Left ventricle myocardium superior (tissue), 1 donor: ENCODE measurements around the gene YPEL2. TPM values are rescaled to one million over a fixed set of nuclear protein-coding genes. Genes with fewer than 3 reads are reported as not detected.
A peak's percentile ranks its signal among the peaks of the same experiment; 100 is the strongest.

Experiments used
- ATAC-seq: fragments of 200-7000 bp; cut with Tn5 transposase; one replicate; pipeline ENCODE4 v1.9.1; 2020; ENCODE audit warnings: mild to moderate bottlenecking, moderate library complexity
- DNase-seq: peaks from one replicate; pipeline ENCODE4 v3.0.0-alpha.2; 2020
- intact Hi-C: fragments of 100-400 bp; cut with micrococcal nuclease; formaldehyde crosslinking; loops from one replicate; pipeline ENCODE4 v1.11.0; 2022
- total RNA-seq: library from RNA; stranded (reverse); fragmentation: NEBNext Ultra II Directional; extraction: Animal tissue kit (Norgen Biotek cat#: 25700); gene quantifications from one replicate; pipeline ENCODE4 v1.2.1, GENCODE V29; 2021
- donor health status: DM: no; HTN: yes; CAD: no; lungs with severe emphysema.

The YPEL2 gene
- total RNA-seq, 1 donor from 2014 or later, result 38.9 TPM

- intact Hi-C loops, result loop anchor here (5.0 kb wide), 1 partner anchor 37 kb away; the partner anchor contains the start of gene YPEL2
- ATAC-seq (peak; percentile 1), DNase-seq (no peak)
Observed at GRCh38 chr17:59369031-59369975, 37.8 kb downstream of the YPEL2 start.

- intact Hi-C loops, result no loop called here
- no peak for DNase-seq
- ATAC-seq, result peak; percentile 2
Observed at GRCh38 chr17:59370593-59371299, 39.3 kb downstream of the YPEL2 start.

GRCh38 chr17:59371416-59372100 lies 40.1 kb downstream of the YPEL2 start:
- peak; percentile 67 for DNase-seq
- ATAC-seq, result peak; percentile 53
- intact Hi-C loops, result no loop called here

- intact Hi-C loops, result no loop called here
- ATAC-seq, result peak; percentile 69
- no peak for DNase-seq
Observed at GRCh38 chr17:59372138-59372751, 40.8 kb downstream of the YPEL2 start.

GRCh38 chr17:59373882-59374495 lies 42.5 kb downstream of the YPEL2 start:
- ATAC-seq (peak; percentile 41), DNase-seq (no peak)
- intact Hi-C loops, result no loop called here

- DNase-seq, result no peak
- intact Hi-C loops, result no loop called here
- no peak for ATAC-seq
Observed at GRCh38 chr17:59374612-59375011, 43.2 kb downstream of the YPEL2 start.

- intact Hi-C loops, result no loop called here
- no peak for ATAC-seq
- no peak for DNase-seq
Observed at GRCh38 chr17:59375857-59376256, 44.4 kb downstream of the YPEL2 start.

GRCh38 chr17:59376506-59376905 lies 45.1 kb downstream of the YPEL2 start:
- intact Hi-C loops, result no loop called here

GRCh38 chr17:59377410-59377809 lies 46.0 kb downstream of the YPEL2 start:
- intact Hi-C loops, result no loop called here
- DNase-seq, result no peak
- no peak for ATAC-seq

More at GRCh38 chr17:59376506-59376905, 45.1 kb downstream of the YPEL2 start:
- no peak for DNase-seq
- ATAC-seq, result no peak

- intact Hi-C loops, result no loop called here
- DNase-seq (no peak), ATAC-seq (peak; percentile 14)
Observed at GRCh38 chr17:59378675-59379074, 47.2 kb downstream of the YPEL2 start.

GRCh38 chr17:59380474-59380873 lies 49.0 kb downstream of the YPEL2 start:
- intact Hi-C loops, result no loop called here
- ATAC-seq (no peak), DNase-seq (no peak)

GRCh38 chr17:59381716-59382570 lies 50.5 kb downstream of the YPEL2 start:
- intact Hi-C loops, result no loop called here
- ATAC-seq (peak; percentile 90), DNase-seq (peak; percentile 77)

GRCh38 chr17:59383893-59384292 lies 52.4 kb downstream of the YPEL2 start:
- ATAC-seq (no peak), DNase-seq (no peak)
- intact Hi-C loops, result no loop called here

GRCh38 chr17:59387351-59388068 lies 56.1 kb downstream of the YPEL2 start:
- no peak for DNase-seq
- intact Hi-C loops, result no loop called here
- ATAC-seq, result peak; percentile 43

- intact Hi-C loops, result no loop called here
- ATAC-seq (peak; percentile 44), DNase-seq (no peak)
Observed at GRCh38 chr17:59388069-59388556, 56.7 kb downstream of the YPEL2 start.

- ATAC-seq, result no peak
- intact Hi-C loops, result no loop called here
- DNase-seq, result no peak
Observed at GRCh38 chr17:59389066-59389465, 57.6 kb downstream of the YPEL2 start.

GRCh38 chr17:59391021-59391420 lies 59.6 kb downstream of the YPEL2 start:
- ATAC-seq, result no peak
- no peak for DNase-seq

More at GRCh38 chr17:59391021-59391420, 59.6 kb downstream of the YPEL2 start:
- intact Hi-C loops, result no loop called here
